Mesendoderm (in vitro differentiated cells): Measurements from ENCODE around the gene MUCL1.

Source experiments
- DNase-seq: peaks from one replicate; pipeline ENCODE4 v3.0.0; 2013
- H2AK5ac ChIP-seq: 2 replicates; pipeline ENCODE4 v1.6.1; 2013; ENCODE audit warnings: low read length, inconsistent platforms
- H2BK120ac ChIP-seq: 2 replicates; pipeline ENCODE4 v1.6.1; 2013; ENCODE audit warnings: low read depth, mild to moderate bottlenecking, low read length, moderate library complexity, mixed read lengths
- H2BK15ac ChIP-seq: replicated peaks from 2 replicates; pipeline ENCODE4 v1.6.1; 2013; ENCODE audit warnings: low read depth, mild to moderate bottlenecking, moderate library complexity
- H2BK5ac ChIP-seq: 2 replicates; pipeline ENCODE4 v1.6.1; 2013; ENCODE audit warnings: low read length, inconsistent platforms
- H3K18ac ChIP-seq: 2 replicates; pipeline ENCODE4 v1.6.1; 2013; ENCODE audit warnings: mild to moderate bottlenecking, low read length, mixed read lengths
- H3K23ac ChIP-seq: one replicate; pipeline ENCODE4 v1.6.1; 2013; ENCODE audit warnings: low read length
- H3K27ac ChIP-seq: 2 replicates; pipeline ENCODE4 v1.5.1; 2013; ENCODE audit warnings: low read depth, mild to moderate bottlenecking, inconsistent platforms, low read length, moderate library complexity
- H3K27me3 ChIP-seq: 2 replicates; pipeline ENCODE4 v1.6.1; 2013; ENCODE audit warnings: low read length, control low read depth, mild to moderate bottlenecking, inconsistent platforms; ENCODE audit not compliant: insufficient read depth, poor library complexity
- H3K36me3 ChIP-seq: 2 replicates; pipeline ENCODE4 v1.6.1; 2013; ENCODE audit warnings: low read length, inconsistent platforms; ENCODE audit not compliant: control insufficient read depth, insufficient read depth
- H3K4ac ChIP-seq: one replicate; pipeline ENCODE4 v1.6.1; 2013; ENCODE audit warnings: low read depth, mild to moderate bottlenecking, low read length, moderate library complexity
- H3K4me1 ChIP-seq: 2 replicates; pipeline ENCODE4 v1.6.1; 2013; ENCODE audit warnings: low read depth, low read length, inconsistent platforms; ENCODE audit not compliant: control insufficient read depth
- H3K4me2 ChIP-seq: 2 replicates; pipeline ENCODE4 v1.6.1; 2013; ENCODE audit warnings: low read length
- H3K4me3 ChIP-seq: 2 replicates; pipeline ENCODE4 v1.5.1; 2013; ENCODE audit warnings: mild to moderate bottlenecking, low read length
- H3K56ac ChIP-seq: one replicate; pipeline ENCODE4 v1.6.1; 2013; ENCODE audit warnings: low read length
- H3K79me1 ChIP-seq: 2 replicates; pipeline ENCODE4 v1.6.1; 2013; ENCODE audit warnings: low read length, inconsistent platforms
- H3K79me2 ChIP-seq: 2 replicates; pipeline ENCODE4 v1.6.1; 2013; ENCODE audit warnings: mild to moderate bottlenecking, low read length; ENCODE audit not compliant: control insufficient read depth, insufficient read depth
- H3K9ac ChIP-seq: 2 replicates; pipeline ENCODE4 v1.6.1; 2013; ENCODE audit warnings: low read length, inconsistent platforms
- H4K5ac ChIP-seq: one replicate; pipeline ENCODE4 v1.6.1; 2013; ENCODE audit warnings: low read length
- H4K8ac ChIP-seq: one replicate; pipeline ENCODE4 v1.6.1; 2013; ENCODE audit warnings: low read depth, mild to moderate bottlenecking, control low read depth, low read length, moderate library complexity
- WGBS: extraction: QIAGEN DNeasy Blood & Tissue Kit; methylation state at CpG from one replicate; pipeline ENCODE4 v1.1.7; 2013; ENCODE audit warnings: low lambda C conversion rate, missing lambda C conversion rate; ENCODE audit not compliant: insufficient coverage; ENCODE audit errors: extremely low coverage; 5-methylcytosine and 5-hydroxymethylcytosine counted together

MUCL1 gene

GRCh38 chr12:54840244-54840865, 14.0 kb upstream of the MUCL1 start:
- Histone ChIP-seq H2BK15ac (no peak overlapping the region), H3K23ac (no peak overlapping the region), H3K4me1 (no peaks in the 10 kb centered on the region), H3K4me3 (no peak overlapping the region), H3K18ac (no peak overlapping the region), H2BK5ac (no peak overlapping the region), H4K5ac (no peak overlapping the region), H3K4ac (no peak overlapping the region), H3K27ac (no peak overlapping the region), H3K79me1 (no peaks in the 10 kb centered on the region), H2BK120ac (no peak overlapping the region), H2AK5ac (no peak overlapping the region), H3K79me2 (no peaks in the 10 kb centered on the region), H3K4me2 (no peak overlapping the region), H3K27me3 (no peaks in the 10 kb centered on the region), H3K56ac (no peak overlapping the region), H3K9ac (no peak overlapping the region), H3K36me3 (no peaks in the 10 kb centered on the region), H4K8ac (no peak overlapping the region)
- DNase-seq = no peak
- no CpG with 5 or more reads among the region's 3 CpGs for WGBS

- DNase-seq = no peak
- H3K79me2 ChIP-seq = no peaks in the 10 kb centered on the region
- no peak overlapping the region for H2BK120ac ChIP-seq
- no peak overlapping the region for H3K4me2 ChIP-seq
- H3K18ac ChIP-seq = no peak overlapping the region
- H3K36me3 ChIP-seq = no peaks in the 10 kb centered on the region
- no CpG with 5 or more reads among the region's 2 CpGs for WGBS
- no peak overlapping the region for H3K27ac ChIP-seq
- H4K5ac ChIP-seq = no peak overlapping the region
- no peak overlapping the region for H3K4me3 ChIP-seq
- H3K27me3 ChIP-seq = no peaks in the 10 kb centered on the region
- H3K4ac ChIP-seq = no peak overlapping the region
- no peak overlapping the region for H3K56ac ChIP-seq
- H4K8ac ChIP-seq = no peak overlapping the region
- no peak overlapping the region for H2AK5ac ChIP-seq
- H2BK5ac ChIP-seq = no peak overlapping the region
- no peaks in the 10 kb centered on the region for H3K79me1 ChIP-seq
- H3K9ac ChIP-seq = no peak overlapping the region
- no peak overlapping the region for H2BK15ac ChIP-seq
- H3K4me1 ChIP-seq = no peaks in the 10 kb centered on the region
- H3K23ac ChIP-seq = no peak overlapping the region
Measured at GRCh38 chr12:54857406-54857805, 3.1 kb downstream of the MUCL1 start.

GRCh38 chr12:54858562-54858961, 4.2 kb downstream of the MUCL1 start:
- H3K4me3 ChIP-seq = no peak overlapping the region
- H2BK5ac ChIP-seq = no peak overlapping the region
- no peak overlapping the region for H2BK120ac ChIP-seq
- no peak overlapping the region for H3K23ac ChIP-seq
- H2BK15ac ChIP-seq = no peak overlapping the region
- H3K27me3 ChIP-seq = no peaks in the 10 kb centered on the region
- no peak overlapping the region for H3K4me2 ChIP-seq
- H3K18ac ChIP-seq = no peak overlapping the region
- no peaks in the 10 kb centered on the region for H3K4me1 ChIP-seq
- no peak overlapping the region for H3K56ac ChIP-seq
- H4K8ac ChIP-seq = no peak overlapping the region
- H4K5ac ChIP-seq = no peak overlapping the region
- H3K36me3 ChIP-seq = no peaks in the 10 kb centered on the region
- no CpG with 5 or more reads among the region's 1 CpG for WGBS
- H3K79me2 ChIP-seq = no peaks in the 10 kb centered on the region
- no peak overlapping the region for H2AK5ac ChIP-seq
- no peak overlapping the region for H3K9ac ChIP-seq
- H3K4ac ChIP-seq = no peak overlapping the region
- no peaks in the 10 kb centered on the region for H3K79me1 ChIP-seq
- DNase-seq = no peak
- H3K27ac ChIP-seq = no peak overlapping the region

GRCh38 chr12:54859502-54859901, 5.2 kb downstream of the MUCL1 start:
- Histone ChIP-seq H3K18ac (no peak overlapping the region), H3K4ac (peak overlapping the region; percentile 3), H4K8ac (no peak overlapping the region), H2AK5ac (no peak overlapping the region), H2BK120ac (no peak overlapping the region), H3K27ac (no peak overlapping the region), H3K36me3 (no peaks in the 10 kb centered on the region), H3K27me3 (no peaks in the 10 kb centered on the region), H3K4me1 (no peaks in the 10 kb centered on the region), H4K5ac (no peak overlapping the region), H2BK5ac (no peak overlapping the region), H3K79me2 (no peaks in the 10 kb centered on the region), H2BK15ac (no peak overlapping the region), H3K4me3 (no peak overlapping the region), H3K23ac (no peak overlapping the region), H3K79me1 (no peaks in the 10 kb centered on the region), H3K56ac (no peak overlapping the region), H3K9ac (no peak overlapping the region), H3K4me2 (no peak overlapping the region)
- no CpG with 5 or more reads among the region's 4 CpGs for whole genome bisulfite sequencing
- peak; percentile 22 for DNase-seq

- no peak overlapping the region for H2BK15ac ChIP-seq
- H3K4me2 ChIP-seq = no peak overlapping the region
- H3K27me3 ChIP-seq = no peaks in the 10 kb centered on the region
- H3K4me3 ChIP-seq = no peak overlapping the region
- H4K5ac ChIP-seq = no peak overlapping the region
- no peak overlapping the region for H2BK5ac ChIP-seq
- H3K18ac ChIP-seq = no peak overlapping the region
- no peak overlapping the region for H3K56ac ChIP-seq
- H2AK5ac ChIP-seq = no peak overlapping the region
- no peak overlapping the region for H3K4ac ChIP-seq
- H3K36me3 ChIP-seq = no peaks in the 10 kb centered on the region
- WGBS = no CpG with 5 or more reads among the region's 1 CpG
- no peak overlapping the region for H3K27ac ChIP-seq
- H3K79me2 ChIP-seq = no peaks in the 10 kb centered on the region
- no peak overlapping the region for H4K8ac ChIP-seq
- H2BK120ac ChIP-seq = no peak overlapping the region
- H3K4me1 ChIP-seq = no peaks in the 10 kb centered on the region
- no peak overlapping the region for H3K9ac ChIP-seq
- no peak for DNase-seq
- H3K23ac ChIP-seq = no peak overlapping the region
- H3K79me1 ChIP-seq = no peaks in the 10 kb centered on the region
Measured at GRCh38 chr12:54861927-54862326, 7.6 kb downstream of the MUCL1 start.

- H3K4ac ChIP-seq = no peak overlapping the region
- H2BK120ac ChIP-seq = no peak overlapping the region
- no peak for DNase-seq
- no peaks in the 10 kb centered on the region for H3K27me3 ChIP-seq
- H3K27ac ChIP-seq = no peak overlapping the region
- no peak overlapping the region for H3K23ac ChIP-seq
- no peak overlapping the region for H2BK5ac ChIP-seq
- H3K18ac ChIP-seq = no peak overlapping the region
- no peak overlapping the region for H3K4me2 ChIP-seq
- H4K5ac ChIP-seq = no peak overlapping the region
- no peak overlapping the region for H3K9ac ChIP-seq
- H3K4me3 ChIP-seq = no peak overlapping the region
- no peaks in the 10 kb centered on the region for H3K36me3 ChIP-seq
- no peaks in the 10 kb centered on the region for H3K79me1 ChIP-seq
- WGBS = no CpG with 5 or more reads among the region's 1 CpG
- H3K56ac ChIP-seq = no peak overlapping the region
- H2AK5ac ChIP-seq = no peak overlapping the region
- no peak overlapping the region for H2BK15ac ChIP-seq
- no peaks in the 10 kb centered on the region for H3K4me1 ChIP-seq
- no peaks in the 10 kb centered on the region for H3K79me2 ChIP-seq
- no peak overlapping the region for H4K8ac ChIP-seq
Measured at GRCh38 chr12:54863948-54864618, 9.8 kb downstream of the MUCL1 start.
